Neural cell (in vitro differentiated cells): ENCODE measurements around the gene SLC13A2. TPM values are rescaled to one million over a fixed set of nuclear protein-coding genes. Genes with fewer than 3 reads are reported as not detected.

Experiments
- H2AFZ ChIP-seq: fragments of 200-600, 300-800 bp; sonication (generic), shearing (Covaris generic); 2 replicates; pipeline ENCODE4 v1.6.0; 2014; ENCODE audit warnings: low read depth, mild to moderate bottlenecking, antibody characterized with exemption, low read length, moderate library complexity
- H3F3A ChIP-seq: fragments of 200-600 bp; shearing (Covaris generic); 2 replicates; pipeline ENCODE4 v1.6.1; 2016; ENCODE audit warnings: mild to moderate bottlenecking, moderate library complexity, mixed read lengths, antibody characterized with exemption, low read length; ENCODE audit not compliant: insufficient read depth, poor library complexity, severe bottlenecking
- H3K27ac ChIP-seq: fragments of 200-600, 300-800 bp; sonication (generic), shearing (Covaris generic); 2 replicates; pipeline ENCODE4 v1.5.1; 2014; ENCODE audit warnings: mild to moderate bottlenecking, low read length, moderate library complexity
- H3K27me3 ChIP-seq: fragments of 300-800, 200-600 bp; sonication (generic), shearing (Covaris generic); 2 replicates; pipeline ENCODE4 v1.6.0; 2014; ENCODE audit warnings: mild to moderate bottlenecking, low read depth, low read length, moderate library complexity; ENCODE audit not compliant: insufficient read depth
- H3K36me3 ChIP-seq: fragments of 300-800, 200-600 bp; sonication (generic), shearing (Covaris generic); 2 replicates; pipeline ENCODE4 v1.5.1; 2014; ENCODE audit warnings: mild to moderate bottlenecking, antibody characterized with exemption, low read length, moderate library complexity; ENCODE audit not compliant: insufficient read depth
- H3K4me2 ChIP-seq: fragments of 300-800, 200-600 bp; sonication (generic), shearing (Covaris generic); 2 replicates; pipeline ENCODE4 v1.6.0; 2014; ENCODE audit warnings: mild to moderate bottlenecking, low read length
- H3K4me3 ChIP-seq: fragments of 300-800, 200-600 bp; sonication (generic), shearing (Covaris generic); 2 replicates; pipeline ENCODE4 v1.5.1; 2014; ENCODE audit warnings: mild to moderate bottlenecking, low read length, moderate library complexity
- H3K79me2 ChIP-seq: fragments of 200-600 bp; shearing (Covaris generic); replicated peaks from 2 replicates; pipeline ENCODE4 v1.6.0; 2014; ENCODE audit warnings: mild to moderate bottlenecking, low read length, moderate library complexity; ENCODE audit not compliant: insufficient read depth
- H3K9ac ChIP-seq: fragments of 300-800, 200-600 bp; sonication (generic), shearing (Covaris generic); 2 replicates; pipeline ENCODE4 v1.6.1; 2016; ENCODE audit warnings: mild to moderate bottlenecking, low read length, mixed read lengths
- H3K9me2 ChIP-seq: fragments of 200-600 bp; shearing (Covaris generic); 2 replicates; pipeline ENCODE4 v1.6.1; 2016; ENCODE audit warnings: mild to moderate bottlenecking, low read length, mixed read lengths; ENCODE audit not compliant: insufficient read depth
- H3K9me3 ChIP-seq: fragments of 200-600, 300-800 bp; sonication (generic), shearing (Covaris generic); 2 replicates; pipeline ENCODE4 v1.6.1; 2016; ENCODE audit warnings: mild to moderate bottlenecking, mixed run types, low read length, moderate library complexity, mixed read lengths
- H4K20me1 ChIP-seq: fragments of 200-600 bp; shearing (Covaris generic); 2 replicates; pipeline ENCODE4 v1.6.1; 2016; ENCODE audit warnings: mild to moderate bottlenecking, mixed run types; ENCODE audit not compliant: insufficient read depth
- EP300 ChIP-seq: fragments of 450-650 bp; conservative IDR thresholded peaks from 2 replicates; pipeline ENCODE4 v1.6.1; 2014; ENCODE audit warnings: antibody characterized with exemption, mild to moderate bottlenecking, moderate library complexity; ENCODE audit not compliant: poor library complexity, severe bottlenecking
- MXI1 ChIP-seq: fragments of 450-650 bp; conservative IDR thresholded peaks from 2 replicates; pipeline ENCODE4 v1.6.1; 2014; ENCODE audit warnings: antibody characterized with exemption, mild to moderate bottlenecking; ENCODE audit not compliant: poor library complexity, severe bottlenecking
- POLR2AphosphoS5 ChIP-seq: IDR thresholded peaks from 2 replicates; pipeline ENCODE4 v1.6.1; 2012
- RAD21 ChIP-seq: fragments of 450-650 bp; conservative IDR thresholded peaks from 2 replicates; pipeline ENCODE4 v1.6.1; 2014; ENCODE audit warnings: antibody characterized with exemption, mild to moderate bottlenecking, moderate library complexity
- polyA plus RNA-seq: library from polyadenylated mRNA; depleted of rRNA; stranded (reverse); fragments of >200 nt; gene quantifications from 2 replicates; pipeline ENCODE4 v1.2.3, GENCODE V29; 2014
- TF ChIP-seq, protein P1 (sequence below): IDR thresholded peaks from 2 replicates; pipeline ENCODE4 v1.6.1; 2012; ENCODE audit warnings: borderline replicate concordance
- TF ChIP-seq, protein P2 (sequence below): fragments of 450-650 bp; IDR thresholded peaks from 2 replicates; pipeline ENCODE4 v1.5.1; 2014; ENCODE audit warnings: antibody characterized with exemption, mild to moderate bottlenecking, moderate library complexity; ENCODE audit not compliant: poor library complexity, severe bottlenecking

The SLC13A2 gene
- polyA plus RNA-seq, 1 donor from 2014 or later: not detected

DNA sequence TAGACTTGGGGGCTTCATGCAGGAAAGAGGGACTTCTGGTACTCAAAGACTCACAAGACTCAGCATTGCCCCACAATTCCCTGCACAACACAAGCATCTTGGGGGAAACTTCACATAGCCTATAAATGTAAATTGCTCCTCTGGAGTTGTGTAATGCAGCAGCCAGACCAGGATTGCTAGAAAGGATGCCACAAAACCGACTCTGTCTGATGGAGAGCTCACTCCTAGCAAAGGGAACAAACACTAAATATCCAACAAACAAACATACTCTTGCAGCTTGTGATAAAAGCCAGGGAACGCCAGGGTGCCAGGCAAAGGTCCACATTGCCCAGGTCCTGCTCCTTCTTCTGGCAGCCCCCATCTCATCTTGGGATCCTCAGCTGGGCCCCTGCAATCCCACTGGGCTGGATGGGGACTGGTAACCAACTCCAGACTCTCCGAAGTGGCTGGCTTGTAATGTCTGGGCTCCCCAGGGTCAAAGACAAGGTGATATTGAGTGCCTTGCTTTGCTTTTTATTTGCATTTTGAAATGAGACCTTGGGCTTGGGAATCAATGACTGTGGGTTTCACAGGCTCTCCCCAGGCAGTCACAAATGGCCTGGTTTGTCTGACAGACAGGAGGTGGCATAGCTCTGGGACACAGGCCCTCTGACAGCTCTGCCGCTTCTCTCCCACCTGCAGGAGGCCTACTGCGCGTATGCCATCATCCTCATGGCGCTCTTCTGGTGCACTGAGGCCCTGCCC lies 15.3 kb downstream of the SLC13A2 start:
- Histone ChIP-seq H2AFZ (no peak overlapping the region), H3K4me2 (no peak overlapping the region), H3K27me3 (no peaks in the 10 kb centered on the region), H3F3A (no peaks in the 10 kb centered on the region), H3K9me3 (no peaks in the 10 kb centered on the region), H4K20me1 (no peaks in the 10 kb centered on the region), H3K36me3 (no peaks in the 10 kb centered on the region), H3K27ac (no peak overlapping the region), H3K9ac (no peak overlapping the region), H3K79me2 (no peaks in the 10 kb centered on the region), H3K4me3 (no peak overlapping the region), H3K9me2 (no peaks in the 10 kb centered on the region)
- TF ChIP-seq, protein P1, sequence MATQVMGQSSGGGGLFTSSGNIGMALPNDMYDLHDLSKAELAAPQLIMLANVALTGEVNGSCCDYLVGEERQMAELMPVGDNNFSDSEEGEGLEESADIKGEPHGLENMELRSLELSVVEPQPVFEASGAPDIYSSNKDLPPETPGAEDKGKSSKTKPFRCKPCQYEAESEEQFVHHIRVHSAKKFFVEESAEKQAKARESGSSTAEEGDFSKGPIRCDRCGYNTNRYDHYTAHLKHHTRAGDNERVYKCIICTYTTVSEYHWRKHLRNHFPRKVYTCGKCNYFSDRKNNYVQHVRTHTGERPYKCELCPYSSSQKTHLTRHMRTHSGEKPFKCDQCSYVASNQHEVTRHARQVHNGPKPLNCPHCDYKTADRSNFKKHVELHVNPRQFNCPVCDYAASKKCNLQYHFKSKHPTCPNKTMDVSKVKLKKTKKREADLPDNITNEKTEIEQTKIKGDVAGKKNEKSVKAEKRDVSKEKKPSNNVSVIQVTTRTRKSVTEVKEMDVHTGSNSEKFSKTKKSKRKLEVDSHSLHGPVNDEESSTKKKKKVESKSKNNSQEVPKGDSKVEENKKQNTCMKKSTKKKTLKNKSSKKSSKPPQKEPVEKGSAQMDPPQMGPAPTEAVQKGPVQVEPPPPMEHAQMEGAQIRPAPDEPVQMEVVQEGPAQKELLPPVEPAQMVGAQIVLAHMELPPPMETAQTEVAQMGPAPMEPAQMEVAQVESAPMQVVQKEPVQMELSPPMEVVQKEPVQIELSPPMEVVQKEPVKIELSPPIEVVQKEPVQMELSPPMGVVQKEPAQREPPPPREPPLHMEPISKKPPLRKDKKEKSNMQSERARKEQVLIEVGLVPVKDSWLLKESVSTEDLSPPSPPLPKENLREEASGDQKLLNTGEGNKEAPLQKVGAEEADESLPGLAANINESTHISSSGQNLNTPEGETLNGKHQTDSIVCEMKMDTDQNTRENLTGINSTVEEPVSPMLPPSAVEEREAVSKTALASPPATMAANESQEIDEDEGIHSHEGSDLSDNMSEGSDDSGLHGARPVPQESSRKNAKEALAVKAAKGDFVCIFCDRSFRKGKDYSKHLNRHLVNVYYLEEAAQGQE: no peak
- TF ChIP-seq, protein P2, sequence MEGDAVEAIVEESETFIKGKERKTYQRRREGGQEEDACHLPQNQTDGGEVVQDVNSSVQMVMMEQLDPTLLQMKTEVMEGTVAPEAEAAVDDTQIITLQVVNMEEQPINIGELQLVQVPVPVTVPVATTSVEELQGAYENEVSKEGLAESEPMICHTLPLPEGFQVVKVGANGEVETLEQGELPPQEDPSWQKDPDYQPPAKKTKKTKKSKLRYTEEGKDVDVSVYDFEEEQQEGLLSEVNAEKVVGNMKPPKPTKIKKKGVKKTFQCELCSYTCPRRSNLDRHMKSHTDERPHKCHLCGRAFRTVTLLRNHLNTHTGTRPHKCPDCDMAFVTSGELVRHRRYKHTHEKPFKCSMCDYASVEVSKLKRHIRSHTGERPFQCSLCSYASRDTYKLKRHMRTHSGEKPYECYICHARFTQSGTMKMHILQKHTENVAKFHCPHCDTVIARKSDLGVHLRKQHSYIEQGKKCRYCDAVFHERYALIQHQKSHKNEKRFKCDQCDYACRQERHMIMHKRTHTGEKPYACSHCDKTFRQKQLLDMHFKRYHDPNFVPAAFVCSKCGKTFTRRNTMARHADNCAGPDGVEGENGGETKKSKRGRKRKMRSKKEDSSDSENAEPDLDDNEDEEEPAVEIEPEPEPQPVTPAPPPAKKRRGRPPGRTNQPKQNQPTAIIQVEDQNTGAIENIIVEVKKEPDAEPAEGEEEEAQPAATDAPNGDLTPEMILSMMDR: no peak
- TF ChIP-seq POLR2AphosphoS5: no peak
- no peak for TF ChIP-seq RAD21
- TF ChIP-seq EP300: no peak

DNA sequence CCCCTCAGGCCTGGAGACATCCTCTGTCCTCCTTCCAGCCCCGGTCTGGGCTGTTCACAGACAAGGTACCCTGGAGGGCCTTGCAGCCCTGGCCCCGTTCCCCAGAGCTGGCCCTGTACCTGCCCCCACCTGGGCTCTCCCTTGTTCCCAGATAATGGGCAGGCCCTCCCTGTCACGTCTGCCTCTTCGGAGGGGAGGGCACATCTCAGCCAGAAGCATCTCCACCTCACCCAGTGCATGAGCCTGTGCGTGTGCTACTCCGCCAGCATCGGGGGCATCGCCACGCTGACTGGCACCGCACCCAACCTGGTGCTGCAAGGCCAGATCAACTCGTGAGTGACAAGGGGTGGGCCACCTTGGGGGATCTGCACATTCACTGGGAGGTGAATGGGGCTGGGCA lies 17.8 kb downstream of the SLC13A2 start:
- Histone ChIP-seq H3F3A (no peaks in the 10 kb centered on the region), H3K9me3 (no peaks in the 10 kb centered on the region), H3K79me2 (no peaks in the 10 kb centered on the region), H3K27ac (no peak overlapping the region), H3K4me2 (no peak overlapping the region), H4K20me1 (no peaks in the 10 kb centered on the region), H2AFZ (no peak overlapping the region), H3K36me3 (no peaks in the 10 kb centered on the region), H3K4me3 (no peak overlapping the region), H3K9ac (no peak overlapping the region), H3K27me3 (no peaks in the 10 kb centered on the region), H3K9me2 (no peaks in the 10 kb centered on the region)
- TF ChIP-seq MXI1 (no peak), RAD21 (no peak)
- TF ChIP-seq, protein P1: no peak
